HG03097 (cell line): ENCODE data around the gene SLC25A45.

ENCODE experiments used
- ATAC-seq: cut with Tn5 transposase; IDR thresholded peaks from one replicate; pipeline ENCODE4 v1.9.1; 2021; ENCODE audit not compliant: unreplicated experiment, low FRiP score

The SLC25A45 gene

DNA sequence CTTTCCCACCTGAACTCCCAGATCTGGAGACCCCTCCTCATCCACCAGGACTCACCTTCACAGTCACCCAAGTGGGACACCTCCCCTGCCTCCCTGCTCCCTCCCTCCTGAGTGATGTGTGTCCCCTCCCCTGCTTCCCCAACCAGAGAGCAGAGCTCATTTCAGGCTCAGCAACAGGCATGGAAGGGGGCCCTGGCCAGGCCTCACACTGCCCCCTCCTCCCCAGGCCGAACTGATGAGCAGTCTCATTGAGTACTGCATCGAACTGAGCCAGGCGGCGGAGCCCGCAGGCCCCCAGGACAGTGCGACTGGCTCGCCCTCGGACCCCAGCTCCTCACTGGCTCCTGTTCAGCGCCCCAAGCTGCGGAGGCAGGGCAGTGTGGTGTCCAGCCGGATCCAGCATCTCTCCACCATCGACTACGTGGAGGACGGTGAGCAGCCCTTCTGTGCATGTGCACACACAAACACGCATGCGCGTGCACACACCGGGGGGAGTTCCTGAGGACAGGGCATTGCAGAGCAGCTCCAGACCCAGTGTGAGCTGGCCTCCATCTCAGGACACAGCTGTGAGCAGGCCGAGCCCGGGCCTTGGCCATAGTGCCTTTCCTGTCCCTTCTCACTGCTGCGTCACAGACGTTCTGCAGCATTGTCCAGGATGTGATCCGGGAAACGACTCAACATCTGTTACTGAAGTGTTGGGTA is 22.3 kb upstream of the SLC25A45 start:
- ATAC-seq, result no peak

DNA sequence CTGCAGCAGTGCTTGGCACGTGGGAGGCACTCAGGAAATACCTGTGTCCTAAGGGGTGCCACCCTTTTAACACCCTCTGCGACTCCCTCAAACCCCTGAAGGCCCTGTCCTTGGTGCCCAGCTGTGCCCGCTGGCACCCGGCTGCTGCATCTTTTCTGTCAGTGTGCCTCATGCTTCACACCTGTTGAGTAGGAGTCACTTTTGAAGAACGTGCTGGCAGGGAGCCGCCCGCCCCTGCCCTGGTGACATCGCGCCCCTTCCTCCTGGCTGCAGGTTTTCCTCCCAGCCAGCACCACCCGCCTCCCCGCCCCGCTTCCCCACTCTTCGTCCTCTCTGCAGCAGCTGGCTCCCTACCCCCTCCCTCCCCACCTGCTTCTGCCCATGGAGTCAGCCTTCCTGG is 21.8 kb upstream of the SLC25A45 start:
- no peak for ATAC-seq

DNA sequence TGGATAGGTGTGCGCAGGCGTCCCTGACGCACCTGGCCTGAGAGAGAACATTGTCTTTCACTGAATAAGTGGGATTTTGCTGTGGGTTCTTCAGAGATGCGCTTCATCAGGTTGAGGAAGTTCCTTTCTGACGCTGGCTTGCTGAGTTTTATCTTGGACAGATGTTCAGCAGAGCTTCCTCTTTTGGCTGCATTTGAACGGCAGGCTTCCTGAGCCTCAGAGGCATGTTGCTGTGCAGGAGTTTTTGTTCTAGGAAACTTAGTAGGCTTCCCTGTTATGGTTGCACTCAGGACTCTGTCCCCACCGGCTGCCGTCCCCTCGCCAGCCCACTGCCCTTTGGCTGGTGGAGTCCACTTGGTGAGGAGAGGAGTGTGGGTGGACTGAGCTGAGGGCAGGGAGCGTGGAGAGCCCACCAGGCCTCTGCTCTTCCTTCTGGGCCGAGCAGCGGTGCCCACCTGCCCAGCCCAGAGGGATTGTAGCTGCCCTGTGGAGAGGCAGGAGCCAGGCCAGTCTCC is 21.2 kb upstream of the SLC25A45 start:
- no peak for ATAC-seq

DNA sequence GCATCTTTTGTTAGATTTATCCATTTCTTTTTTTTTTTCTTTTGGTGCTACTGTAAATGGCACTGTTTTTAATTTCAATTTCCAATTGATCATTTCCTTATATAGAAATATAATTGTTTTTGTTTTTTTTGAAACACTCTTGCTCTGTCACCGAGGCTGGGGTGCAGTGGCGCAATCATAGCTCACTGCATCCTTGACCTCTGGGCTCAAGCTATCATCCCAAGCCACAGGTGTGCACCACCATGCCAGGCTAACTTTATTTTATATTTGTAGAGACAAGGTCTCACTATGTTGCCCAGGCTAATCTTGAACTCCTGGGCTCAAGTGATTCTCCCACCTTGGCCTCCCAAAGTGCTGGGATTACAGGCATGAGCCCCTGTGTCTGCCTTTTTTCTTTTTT is 20.3 kb upstream of the SLC25A45 start:
- no peak for ATAC-seq

DNA sequence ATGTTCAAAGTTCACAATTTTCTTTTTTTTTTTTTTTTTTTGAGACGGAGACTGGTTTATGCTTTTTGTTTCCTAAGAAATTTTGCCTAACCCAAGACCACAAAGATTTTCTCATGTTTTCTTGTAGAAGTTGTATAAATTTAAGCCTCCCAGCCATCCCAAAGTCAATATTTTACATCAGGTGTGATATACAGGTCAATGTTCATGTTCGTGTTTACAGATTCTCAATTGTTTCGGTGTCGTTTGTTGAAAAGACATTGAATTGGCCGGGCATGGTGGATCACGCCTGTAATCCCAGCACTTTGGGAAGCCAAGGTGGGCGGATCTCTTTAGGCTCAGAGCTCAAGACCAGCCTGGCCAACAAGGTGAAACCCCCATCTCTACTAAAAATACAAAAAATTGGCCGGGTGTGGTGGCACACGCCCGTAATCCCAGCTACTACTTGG is 19.4 kb upstream of the SLC25A45 start:
- no peak for ATAC-seq

DNA sequence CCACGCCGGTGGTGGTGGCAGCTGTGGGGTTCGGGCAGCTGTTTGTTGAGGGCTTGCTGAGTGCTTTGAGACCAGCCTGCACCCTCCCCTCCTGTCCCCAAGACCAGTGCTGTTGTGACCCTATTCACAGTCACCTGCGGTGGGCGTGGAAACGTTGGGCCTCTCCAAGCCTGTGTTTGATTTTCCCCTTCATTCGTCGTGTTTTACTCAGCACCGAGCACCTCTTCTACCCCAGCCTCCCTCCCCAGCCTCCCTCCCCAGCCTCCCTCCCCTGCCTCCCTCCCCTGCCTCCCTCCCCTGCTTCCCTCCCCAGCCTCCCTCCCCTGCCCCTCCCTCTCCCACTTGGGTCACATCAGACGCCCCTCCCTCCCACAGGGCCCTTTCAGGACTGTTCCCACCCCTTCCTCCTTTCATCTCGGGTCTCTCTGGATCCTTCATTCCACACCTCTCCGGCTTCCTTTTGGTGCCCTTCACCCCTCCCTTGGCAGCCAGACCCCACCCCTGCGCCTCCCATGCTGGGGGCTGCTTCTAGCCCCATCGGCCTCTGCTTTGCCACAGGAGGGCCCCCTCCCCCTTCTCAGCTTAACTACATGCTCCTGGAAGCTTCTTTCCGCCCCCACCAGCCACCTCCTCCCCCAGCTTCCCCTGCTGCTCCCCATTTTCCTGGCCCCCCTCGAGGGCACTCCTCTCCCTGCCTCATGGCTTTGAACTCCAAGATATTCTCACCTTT is 18.8 kb upstream of the SLC25A45 start:
- no peak for ATAC-seq

DNA sequence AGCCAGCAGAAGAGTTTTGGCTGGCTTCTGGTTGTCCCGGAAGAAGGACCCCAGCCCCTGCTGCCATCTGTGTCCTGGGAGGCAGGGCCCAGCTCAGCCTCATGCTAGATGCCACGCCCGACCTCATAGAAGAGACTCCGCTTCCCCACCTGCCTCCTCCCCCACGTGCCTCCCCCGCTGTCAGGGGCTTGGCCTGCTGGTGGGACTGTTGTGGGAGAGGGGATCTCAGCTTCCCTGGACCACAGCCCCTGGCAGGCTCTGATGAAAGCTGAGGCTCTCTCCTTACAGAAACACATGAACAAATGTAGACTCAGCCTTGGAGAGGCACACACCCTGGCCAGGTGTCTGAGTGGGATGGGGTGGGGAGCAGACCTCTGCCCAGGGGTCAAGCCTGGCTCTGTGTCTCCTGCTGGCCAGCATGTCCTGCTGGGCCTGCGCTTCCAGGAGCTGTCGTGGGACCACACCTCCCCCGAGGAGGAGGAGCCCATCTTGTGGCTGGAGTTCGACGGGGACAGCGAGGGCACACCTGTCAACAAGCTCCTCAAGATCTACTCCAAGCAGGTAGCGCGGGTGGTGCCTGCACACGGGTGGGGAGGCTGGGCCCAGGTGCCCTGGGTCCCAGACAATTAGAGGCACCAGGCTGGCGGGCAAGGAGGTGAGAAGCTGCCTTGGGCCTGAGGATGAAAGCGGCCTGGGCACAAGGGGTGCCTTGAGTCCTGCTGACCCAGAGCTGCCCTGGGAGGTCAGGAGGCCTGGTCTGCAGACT is 18.0 kb upstream of the SLC25A45 start:
- no peak for ATAC-seq

DNA sequence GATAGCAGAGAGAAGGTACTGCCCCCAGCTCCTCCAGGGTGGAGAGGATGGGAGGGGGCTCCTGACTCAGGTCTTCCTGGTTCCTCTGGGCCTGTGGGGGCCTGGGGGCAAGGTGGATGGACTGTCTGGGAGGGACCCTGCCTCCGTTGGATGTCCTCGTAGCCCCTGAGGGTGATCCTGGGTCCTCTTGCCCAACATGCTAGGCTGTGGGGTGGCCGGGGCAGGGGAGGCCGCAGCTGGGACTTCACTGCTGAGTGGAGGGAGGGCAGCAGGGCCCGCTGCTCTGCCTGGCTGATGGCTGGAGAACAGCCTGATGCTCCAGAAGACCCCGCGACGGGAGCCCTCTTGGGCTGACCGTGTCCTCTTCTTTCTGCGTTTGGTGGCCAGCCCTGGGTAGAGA is 17.4 kb upstream of the SLC25A45 start:
- ATAC-seq, result no peak

DNA sequence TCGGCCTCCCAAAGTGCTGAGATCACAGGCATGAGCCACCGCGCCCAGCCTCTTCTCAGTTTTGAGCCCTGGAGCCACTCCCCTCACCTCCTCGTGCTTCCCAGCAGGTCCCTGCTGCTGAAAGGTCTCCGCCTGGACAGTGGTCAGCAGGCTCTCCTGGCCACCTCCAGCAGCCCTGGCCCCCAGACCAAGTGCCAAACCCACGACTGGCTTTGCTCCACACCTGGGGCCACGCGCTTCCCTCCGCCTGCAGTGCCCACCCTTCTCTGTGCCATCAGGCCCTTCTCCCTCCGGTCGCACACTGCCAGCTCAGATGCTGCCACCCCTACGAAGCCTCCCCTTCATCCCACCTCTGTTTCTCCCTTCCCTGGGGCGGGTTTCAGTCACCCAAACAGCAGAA is 16.8 kb upstream of the SLC25A45 start:
- ATAC-seq, result no peak

DNA sequence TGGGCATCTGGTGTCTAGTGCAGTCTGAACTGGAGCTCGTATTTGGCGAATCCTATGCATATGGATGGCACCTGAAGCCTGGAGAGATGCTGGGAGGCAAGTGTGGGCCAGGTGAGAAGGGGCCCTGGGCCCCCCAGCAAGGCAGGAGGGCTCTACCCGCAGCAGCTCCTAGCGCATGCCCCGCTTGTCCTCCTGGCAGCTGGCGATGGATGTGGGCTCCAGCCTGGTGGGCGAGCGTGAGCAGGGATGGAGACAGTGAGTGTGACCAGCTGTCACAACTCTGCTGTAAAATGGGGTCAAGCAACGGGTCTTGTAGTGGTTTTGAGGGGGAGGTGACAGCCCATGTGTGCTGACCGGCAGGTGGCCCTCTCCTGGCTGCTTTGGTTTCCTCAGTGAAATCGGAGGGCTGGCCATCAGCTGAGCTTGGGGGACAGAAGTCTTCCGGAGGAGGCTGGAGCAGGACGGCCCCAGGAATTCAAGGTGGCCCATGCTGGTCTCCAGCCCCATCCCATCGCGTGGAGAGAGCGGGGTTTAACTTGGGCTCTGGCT is 16.0 kb upstream of the SLC25A45 start:
- no peak for ATAC-seq

DNA sequence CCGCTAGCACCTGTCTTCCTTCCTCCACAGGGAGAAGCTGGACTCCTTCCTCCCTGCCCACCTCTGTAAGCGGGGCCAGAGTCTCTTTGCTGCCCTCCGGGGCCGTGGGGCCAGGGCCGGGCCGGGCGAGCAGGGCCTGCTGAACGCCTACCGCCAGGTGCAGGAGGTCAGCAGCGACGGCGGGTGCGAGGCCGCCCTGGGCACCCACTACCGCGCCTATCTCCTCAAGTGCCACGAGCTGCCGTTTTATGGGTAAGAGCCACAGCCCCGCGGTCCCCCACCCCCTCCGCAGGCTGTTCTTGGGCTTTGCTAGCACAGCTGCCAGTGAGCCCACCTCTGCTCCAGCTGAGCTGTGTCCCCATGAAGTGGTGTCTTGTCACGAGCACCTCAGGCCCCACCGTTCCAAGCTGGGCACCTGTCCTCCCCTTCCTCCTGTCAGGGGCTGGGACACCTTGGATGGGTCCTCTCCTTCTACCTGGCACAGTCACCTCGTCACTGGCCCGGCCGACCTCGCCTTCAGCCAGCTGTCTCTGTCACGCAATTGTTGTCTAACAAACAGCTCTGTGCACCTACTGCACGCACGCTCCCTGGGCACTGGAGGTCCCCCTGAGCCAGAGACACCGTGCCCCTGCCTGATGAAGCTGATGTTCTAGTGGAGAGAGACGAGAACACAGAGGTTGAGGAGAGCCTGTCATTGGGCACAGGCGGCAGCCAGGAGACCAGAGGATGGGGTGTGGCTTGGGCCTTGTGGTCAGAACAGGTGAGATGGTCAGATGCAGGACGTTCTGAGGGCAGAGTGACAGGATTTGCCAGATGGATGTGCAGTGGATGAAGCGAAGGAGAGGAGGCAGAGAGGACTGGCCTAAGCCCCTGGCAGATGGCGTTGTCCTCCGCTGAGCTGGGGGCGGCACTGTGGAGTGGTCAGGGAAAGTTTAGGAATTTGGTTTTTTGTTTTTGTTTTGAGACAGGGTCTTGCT is 14.6 kb upstream of the SLC25A45 start:
- no peak for ATAC-seq

DNA sequence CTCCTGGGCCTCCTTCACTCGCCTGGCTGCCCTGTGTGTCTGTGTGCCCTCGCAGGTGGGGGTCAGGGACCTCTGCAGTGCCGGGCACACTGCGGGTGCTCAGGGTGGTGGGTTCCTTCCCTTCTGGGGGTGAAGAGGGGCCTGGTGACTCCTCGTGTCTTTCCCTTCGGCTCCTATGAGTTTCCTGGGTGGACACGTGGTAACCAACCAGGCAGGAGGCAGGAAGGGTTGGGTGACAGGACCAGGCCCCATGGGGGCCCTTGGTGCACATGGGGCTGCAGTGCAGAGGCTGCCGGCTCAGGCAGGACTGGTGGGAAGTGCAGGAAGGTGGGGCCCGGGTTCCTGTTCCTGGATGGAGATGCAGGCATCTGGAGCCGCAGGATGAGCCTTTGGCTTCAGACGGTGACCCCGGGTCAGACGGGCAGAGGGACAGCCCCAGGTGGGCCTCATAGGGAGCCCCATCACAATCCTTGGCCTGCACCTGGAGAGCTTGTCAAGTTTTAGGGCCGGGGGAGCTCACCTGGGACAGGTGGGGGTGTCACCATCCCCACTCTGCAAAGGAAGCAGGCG is 13.6 kb upstream of the SLC25A45 start:
- no peak for ATAC-seq

DNA sequence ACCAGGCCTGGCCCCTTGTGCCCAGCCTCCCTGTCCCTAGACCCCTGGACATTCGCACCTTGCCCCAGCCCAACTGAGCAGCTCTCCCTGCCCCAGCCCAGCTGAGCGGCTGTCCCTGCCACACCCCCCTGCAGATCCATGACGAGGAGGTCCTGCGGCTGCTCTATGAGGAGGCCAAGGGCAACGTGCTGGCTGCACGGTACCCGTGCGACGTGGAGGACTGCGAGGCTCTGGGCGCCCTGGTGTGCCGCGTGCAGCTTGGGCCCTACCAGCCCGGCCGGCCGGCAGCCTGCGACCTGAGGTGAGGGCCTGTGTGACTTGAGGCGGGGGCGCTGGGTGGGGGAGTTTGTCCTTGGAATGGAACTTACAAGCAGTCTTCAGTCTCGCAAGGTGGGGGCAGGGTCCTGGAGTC is 11.7 kb upstream of the SLC25A45 start:
- ATAC-seq, result no peak

DNA sequence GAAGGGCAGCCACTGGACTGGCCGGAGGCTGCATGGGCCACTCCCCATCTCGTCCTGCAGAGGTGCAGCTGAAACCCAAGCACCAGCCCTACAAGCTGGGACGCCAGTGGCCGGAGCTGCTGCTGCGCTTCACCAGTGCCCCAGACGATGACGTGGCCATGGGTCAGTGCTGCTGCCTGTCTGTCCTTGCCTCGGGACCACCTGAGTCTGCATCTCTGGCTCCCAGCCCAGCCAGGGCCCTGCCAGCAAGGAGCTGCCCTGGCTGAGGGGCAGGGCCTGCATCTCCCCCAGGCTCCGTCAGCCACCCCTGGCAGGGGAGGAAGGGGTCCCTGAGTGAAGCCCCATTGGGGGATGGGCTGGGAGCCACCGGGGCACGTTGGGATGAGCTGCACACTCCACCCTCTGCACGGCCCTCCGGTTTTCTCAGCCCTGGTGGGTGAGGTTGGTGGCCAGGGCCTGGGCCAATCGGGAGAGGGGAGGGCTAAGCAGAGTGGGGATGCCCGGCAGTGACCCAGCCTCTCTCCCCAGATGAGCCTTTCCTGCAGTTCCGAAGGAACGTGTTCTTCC is 11.2 kb upstream of the SLC25A45 start:
- ATAC-seq, result no peak

DNA sequence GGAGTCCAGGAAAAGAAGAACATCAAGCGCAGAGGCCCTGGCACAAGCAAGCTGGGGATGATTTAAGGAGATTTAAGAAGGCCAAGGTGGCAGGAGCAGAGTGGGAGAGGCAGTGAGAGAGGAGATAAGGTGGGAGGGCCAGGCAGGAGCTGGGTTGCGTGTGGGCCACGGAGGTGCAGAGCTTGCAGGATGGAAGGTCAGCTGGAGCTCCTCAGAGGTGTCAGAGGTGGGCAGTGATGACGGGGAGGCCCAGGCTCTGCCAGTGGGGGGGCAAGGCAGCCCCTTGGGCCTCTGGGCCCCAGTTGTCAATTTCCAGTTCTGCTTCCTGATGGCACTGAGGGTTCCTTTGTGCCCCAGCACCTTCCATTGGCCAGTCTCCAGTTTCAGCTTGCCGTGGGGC is 10.5 kb upstream of the SLC25A45 start:
- ATAC-seq, result no peak

DNA sequence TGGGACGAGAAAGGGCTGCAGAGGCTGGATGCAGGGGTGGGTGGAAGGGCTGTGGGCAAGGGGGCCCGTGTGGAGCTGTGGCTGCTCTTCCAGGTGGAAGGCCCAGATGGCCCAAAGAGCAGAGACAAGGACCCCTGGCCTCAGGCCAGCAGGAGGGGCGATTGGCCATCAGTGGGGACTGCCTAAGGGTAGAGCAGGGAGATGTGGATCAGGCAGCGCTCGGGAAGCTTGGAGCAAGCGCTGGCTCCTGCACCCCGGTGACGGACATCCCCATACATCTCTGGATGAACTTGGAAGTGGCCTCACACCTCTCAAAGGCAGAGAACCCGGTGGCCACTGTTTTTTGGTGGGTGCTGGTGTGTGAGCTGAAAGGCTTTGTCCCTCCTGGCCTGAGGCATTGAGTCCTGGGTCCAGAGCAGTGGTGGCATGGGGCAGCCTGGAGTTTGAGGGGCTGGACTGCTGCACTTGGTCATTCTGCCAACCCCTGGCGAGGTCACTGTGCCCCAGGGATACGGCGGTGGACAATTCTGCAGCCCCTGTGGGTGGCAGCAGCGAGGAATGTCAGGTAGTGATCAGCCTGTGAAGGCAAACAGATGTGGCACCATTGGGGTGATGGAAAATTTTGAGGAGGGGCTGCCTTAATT is 9.9 kb upstream of the SLC25A45 start:
- ATAC-seq, result no peak

DNA sequence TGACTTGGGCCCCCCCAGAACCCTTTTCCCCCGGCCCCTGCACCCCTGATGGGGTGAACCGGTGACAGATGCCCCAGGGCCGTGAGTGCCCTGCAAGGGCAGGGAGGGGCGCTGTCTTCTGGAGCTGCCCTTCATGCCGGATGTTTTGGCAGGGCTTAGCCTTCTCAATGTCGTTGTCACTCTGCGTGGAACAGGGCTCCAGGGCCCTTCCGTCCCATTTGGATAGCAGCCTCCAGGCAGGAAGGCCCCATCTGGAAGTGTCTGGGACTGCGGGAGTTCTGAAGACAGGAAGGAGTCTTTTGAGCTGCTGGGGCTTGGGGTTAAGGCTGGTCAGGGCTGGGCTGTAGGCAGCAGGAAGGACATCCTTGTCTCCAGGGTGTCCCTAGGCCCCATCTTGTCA is 8.6 kb upstream of the SLC25A45 start:
- ATAC-seq, result no peak

DNA sequence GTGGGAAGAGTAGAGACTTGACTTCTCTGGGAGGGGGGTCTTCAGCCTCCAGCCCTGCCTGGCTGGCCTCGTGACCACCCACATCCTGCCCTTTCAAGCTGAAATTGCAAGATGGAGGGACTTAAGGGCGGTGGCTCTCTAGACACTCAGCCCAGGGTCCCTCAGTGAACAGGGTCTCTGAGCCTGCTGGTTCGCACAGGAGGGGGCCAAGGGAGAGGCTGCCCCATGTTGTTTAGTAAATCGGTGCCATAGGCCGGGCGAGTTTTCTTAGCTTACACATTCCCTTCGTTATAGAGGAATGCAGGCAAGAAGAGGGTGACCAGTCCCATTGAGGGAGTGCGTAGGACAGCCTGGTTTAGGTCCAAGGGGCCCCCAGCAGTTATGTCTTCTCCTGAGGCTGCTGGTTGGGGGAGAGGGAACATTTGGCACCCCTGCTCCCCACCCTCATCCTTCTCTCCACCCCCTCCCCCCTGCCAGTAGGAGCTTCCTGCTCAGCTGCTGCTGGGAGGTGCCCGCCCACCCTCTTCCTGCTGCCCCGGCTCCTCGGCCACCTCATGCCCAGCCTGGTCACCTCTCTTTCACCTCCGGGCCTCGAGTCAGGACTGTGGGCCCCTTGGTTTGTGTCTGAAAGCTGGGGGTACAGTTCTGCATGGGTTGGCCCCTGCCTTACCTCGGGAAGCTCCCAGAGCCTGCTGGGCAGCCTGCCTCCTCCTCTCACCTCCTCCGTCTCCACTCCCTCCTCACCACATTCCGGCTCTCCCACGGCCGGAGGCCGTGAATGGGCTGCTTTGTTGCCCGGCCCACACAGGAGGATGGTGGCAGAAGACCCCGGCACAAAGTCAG is 7.9 kb upstream of the SLC25A45 start:
- no peak for ATAC-seq
